HG03139 (cell line): ENCODE measurements around the gene CCDC28B.
A peak's percentile ranks its signal among the peaks of the same experiment; 100 is the strongest.
"Not testable (repeated sequence)": the region's sequence is repeated elsewhere in the genome, so short reads cannot be mapped to it uniquely, and the experiment has no call there.

ENCODE experiments used
- ATAC-seq: cut with Tn5 transposase; IDR thresholded peaks from one replicate; pipeline ENCODE4 v1.9.1; 2021; ENCODE audit not compliant: unreplicated experiment

The CCDC28B gene

DNA sequence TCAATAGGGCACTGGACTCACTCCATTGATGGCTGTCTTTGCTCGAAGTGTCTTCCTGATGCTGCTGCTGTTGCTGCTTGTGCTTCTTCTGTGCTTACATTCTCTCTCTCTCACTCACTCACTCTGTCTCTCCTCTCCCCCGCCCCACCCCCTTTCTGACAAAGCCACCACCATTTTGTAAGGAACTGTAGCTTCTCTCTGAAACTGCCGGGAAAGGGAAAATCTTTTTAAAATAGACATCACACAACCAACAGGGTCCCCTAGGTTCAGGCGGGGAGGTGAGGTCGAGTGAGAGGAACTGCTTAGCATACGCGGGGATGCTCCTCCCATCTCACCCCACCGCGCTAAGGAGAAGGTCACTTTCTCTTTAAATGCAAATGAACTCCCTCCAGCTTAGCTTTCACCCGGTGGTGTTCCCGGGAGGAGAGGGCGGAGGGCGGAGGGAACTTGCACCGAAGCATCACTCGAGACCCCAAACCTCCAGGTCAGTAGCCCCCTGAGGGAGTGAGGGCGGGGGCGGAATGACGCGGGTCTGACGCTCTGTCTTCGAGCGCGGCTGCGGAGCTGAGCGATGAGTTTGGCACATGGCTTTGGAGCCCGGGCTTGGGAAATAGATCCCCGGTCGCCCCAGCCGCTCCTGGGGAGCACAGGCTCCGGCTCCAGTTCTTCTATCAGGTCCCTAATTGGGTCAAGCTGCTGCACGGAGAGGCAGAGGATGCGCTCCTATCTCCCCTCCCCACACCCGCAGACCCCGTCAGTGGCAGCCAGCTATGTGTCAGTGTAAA lies at the start of gene CCDC28B:
Gene CCDC28B (plus strand): TSS at position 370 of the 785 bp plus-strand sequence. CDS start 1,341 bp downstream, outside the sequence.
- ATAC-seq: no peak

- ATAC-seq: no peak
These were observed 49.5 kb upstream of the CCDC28B start for GRCh38 chr1:32150847-32151246.

DNA sequence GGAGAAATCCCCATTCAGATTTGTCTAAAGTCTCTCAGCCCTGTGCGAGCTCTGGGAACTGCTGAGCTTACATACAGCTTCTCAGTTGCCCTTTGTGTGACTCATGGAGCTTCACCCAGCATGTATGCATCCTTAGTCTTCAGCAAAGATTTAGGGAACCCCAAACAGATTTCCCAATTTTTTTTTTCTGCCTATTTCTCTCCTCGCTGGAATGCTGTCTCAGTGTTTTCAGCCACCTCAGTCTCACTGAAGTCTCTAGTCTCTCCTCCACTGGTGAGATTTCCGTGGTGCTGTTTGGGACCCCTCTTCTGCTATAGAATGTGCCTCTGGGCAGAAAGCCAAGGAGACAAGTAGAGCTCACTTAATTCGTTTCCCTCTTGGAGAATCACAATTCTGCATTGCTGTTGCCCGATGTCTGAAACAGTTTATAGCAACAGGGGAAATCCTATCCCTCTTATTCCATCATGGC lies 49.0 kb upstream of the CCDC28B start:
- no peak for ATAC-seq

DNA sequence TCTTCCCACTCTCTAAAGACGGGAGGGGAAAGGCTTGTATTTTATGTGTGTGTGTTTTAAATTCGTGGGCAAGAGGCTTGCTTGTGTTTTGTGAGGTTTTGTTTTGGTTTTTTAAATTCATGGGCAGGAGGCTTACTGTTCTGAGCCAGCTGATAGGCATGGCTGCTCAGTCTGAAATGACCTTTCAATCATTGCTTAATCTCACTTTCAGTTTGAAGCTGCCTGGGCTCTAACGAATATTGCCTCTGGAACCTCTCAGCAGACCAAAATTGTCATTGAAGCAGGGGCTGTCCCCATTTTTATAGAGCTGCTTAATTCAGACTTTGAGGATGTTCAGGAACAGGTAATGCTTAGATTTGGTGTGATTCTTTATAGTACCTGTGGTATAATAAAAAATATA lies 41.2 kb upstream of the CCDC28B start:
- ATAC-seq: no peak

GRCh38 chr1:32163405-32163804 lies 37.0 kb upstream of the CCDC28B start:
- ATAC-seq: no peak

DNA sequence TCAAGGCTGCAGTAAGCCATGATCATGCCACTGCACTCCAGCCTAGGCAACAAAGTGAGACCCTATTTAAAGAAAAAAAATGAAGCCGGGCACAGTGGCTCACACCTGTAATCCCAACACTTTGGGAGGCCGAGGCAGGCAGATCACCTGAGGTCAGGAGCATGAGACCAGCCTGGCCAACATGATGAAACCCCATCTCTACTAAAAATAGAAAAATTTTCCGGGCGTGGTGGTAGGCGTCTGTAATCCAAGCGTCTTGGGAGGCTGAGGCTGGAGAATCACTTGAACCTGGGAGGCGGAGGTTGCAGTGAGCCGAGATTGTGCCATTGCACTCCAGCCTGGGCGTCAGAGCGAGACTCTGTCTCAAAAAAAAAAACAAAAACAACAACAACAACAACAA lies 34.8 kb upstream of the CCDC28B start:
- not testable (repeated sequence) for ATAC-seq

DNA sequence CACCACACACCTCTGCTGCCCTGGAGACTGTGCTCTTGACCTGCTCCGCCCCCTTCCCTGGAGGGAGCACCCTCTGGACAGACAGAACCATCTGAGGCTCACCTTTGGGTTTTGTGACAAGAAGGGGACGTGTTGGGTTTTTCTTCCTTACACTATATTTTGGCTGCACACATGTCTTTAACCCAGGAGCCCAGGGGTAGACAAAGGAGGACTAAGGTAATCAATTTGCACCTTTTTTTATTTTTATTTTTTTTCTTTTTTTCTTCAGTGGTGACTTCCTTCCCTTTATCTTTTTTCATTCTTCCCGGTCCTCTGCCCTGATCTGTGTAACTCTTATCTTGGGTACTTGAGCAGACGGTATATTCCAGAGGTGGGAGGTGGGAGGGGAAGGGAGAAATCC lies 29.4 kb upstream of the CCDC28B start:
- ATAC-seq: no peak

GRCh38 chr1:32172621-32173245 lies 27.7 kb upstream of the CCDC28B start:
- no peak for ATAC-seq

DNA sequence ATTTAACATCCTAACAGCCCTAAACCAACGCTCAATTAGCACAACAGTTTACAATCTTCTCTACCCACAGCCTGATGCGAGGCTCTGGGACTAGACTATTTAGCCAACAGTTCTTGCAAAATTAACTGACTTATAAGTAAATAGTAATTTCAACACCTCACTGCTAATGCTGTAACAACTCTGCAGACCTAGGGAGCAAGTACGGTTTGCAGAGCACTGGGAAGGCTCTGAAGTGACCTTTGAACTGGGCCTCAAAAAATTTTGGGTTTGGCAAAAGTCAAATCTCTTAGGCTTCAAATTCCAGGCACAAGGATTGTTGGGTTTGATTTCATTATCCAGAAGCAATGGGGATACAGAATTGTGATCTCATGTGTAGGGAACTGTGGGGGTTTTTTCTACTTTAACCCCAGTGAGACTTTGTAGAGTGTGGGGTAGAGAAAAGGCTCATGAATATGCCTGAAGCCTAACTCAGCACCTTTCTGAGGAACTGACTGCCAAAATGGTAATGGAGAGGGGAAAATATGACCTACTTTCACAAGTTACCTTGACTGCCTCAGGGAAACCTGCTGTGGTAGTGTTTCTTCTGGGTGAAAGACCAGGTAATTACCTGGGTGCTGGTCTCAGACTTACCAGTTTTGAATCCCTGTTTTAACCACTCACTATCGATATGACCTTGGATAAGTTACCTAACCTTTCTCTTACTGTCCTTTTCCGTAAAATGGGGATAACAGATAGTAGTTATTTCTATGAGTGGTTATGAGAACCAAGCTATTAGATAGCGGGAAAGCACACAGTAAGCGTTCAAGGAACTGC lies 21.8 kb upstream of the CCDC28B start:
- ATAC-seq: no peak

- no peak for ATAC-seq
These were observed 21.3 kb upstream of the CCDC28B start for GRCh38 chr1:32179193-32179442.

DNA sequence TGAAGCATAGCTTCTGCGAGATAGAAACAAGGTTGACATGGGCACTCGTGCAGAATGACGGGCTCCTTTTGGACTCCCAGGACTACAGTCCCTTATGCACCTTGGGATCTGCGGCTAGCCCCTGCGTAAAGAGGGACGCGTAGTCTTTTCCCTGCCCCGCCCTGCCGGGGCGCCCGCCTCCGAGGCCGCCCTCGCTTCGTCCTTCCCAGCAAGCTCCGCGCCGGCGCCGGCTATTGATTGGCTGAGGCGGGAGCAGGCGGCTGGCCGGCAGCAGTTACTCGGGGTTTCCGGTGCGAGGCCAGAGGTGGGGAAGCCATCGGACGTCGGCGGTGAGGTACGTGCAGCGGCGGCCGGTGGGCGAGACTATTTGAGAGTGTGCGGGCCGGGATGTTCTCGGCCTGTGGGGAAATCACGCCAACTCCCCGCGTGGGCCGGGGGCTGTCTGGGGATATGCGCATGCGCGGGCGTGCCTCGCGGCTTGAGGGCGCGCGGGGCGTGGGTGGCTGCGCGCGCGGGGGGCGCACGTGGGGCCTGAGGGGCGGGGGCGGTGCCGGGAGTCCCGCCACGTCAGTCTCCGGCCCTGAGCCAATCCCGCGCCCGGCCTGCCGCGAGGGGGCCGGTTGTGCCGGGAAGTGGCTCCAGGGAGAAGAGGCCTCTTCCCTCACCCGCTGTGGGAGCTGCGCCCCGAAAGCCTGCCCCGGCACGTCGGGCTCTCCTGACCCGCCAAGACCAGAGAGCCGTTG lies 20.8 kb upstream of the CCDC28B start, which contains the start of gene TXLNA:
Gene TXLNA (plus strand): TSS at position 233 of the 743 bp plus-strand sequence. CDS start 671 bp downstream, outside the sequence.
- peak; percentile 85 for ATAC-seq

DNA sequence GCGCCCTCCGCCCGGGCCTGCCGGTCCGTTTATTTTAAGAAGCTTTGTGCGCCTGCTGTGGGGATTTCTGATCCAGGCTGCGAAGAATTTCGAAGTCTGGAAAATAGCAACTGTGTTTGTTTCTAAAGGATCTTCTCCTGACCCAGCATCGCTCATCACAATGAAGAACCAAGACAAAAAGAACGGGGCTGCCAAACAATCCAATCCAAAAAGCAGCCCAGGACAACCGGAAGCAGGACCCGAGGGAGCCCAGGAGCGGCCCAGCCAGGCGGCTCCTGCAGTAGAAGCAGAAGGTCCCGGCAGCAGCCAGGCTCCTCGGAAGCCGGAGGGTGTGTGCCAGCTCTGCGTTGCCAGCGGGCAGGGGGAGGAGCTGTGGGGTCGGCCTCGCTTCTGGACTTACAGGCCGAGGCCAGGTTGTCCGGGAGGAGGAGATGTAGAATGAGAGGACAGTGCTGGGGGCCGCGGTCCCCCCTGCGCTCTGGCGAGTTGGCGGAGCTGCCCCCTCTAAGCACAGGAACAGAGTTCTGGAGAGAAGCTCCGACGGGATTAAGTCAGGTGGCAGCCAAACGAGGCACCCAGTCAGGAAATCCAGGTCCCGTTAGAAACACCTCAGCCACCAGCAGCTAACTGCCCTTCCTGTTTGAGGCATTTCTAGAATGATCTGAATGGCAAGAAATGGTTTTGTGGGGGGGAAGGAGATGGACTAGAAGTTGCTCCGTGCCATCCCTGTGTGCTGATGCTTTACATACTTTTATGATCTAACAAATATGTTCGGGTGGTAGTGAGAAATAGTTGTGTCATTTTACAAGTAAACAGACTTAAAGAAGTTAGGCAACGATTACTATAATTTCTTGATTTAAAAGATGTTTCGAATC lies 20.0 kb upstream of the CCDC28B start:
- no peak for ATAC-seq

GRCh38 chr1:32181065-32181464 lies 19.3 kb upstream of the CCDC28B start:
- no peak for ATAC-seq

DNA sequence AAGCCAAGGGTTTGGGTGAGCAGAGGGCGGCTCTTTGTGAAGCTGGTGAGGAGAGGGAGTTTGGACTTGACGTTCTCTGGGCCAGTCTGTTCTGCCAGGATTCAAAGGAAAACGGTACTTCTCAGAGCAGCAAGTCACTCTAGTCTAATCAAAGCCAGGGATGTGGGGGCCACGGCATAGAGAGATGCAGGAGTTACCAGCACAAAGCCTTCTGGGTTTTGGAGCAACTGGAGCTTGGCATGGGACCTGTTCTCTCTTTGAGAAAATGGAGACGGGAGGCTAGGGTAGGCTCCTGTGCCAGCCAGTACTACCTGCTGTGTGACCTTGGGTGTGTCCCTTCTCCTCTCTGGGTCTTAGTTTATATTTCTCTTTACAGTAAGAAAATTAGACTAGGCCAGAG lies 18.8 kb upstream of the CCDC28B start:
- ATAC-seq: no peak

GRCh38 chr1:32182060-32182459 lies 18.3 kb upstream of the CCDC28B start:
- ATAC-seq: no peak

DNA sequence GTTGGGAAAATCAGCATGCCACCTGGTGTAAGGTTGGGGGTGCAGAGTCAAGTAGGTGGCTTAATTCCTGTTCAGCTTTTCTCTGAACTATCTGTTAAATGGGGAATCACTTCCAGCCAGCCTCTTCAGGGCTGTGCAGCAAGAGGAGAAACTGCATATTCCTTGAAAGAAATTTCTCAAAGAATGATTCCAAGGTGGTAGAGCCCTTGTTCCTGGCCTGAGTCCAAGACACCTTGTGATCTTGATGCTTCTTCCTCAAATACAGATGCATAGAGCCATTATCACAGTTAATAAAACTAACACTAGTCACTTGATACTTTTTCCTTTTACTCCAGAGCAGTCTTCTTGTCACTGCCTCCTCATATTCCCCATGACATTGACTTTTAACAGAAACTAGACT lies 15.7 kb upstream of the CCDC28B start:
- ATAC-seq: no peak

DNA sequence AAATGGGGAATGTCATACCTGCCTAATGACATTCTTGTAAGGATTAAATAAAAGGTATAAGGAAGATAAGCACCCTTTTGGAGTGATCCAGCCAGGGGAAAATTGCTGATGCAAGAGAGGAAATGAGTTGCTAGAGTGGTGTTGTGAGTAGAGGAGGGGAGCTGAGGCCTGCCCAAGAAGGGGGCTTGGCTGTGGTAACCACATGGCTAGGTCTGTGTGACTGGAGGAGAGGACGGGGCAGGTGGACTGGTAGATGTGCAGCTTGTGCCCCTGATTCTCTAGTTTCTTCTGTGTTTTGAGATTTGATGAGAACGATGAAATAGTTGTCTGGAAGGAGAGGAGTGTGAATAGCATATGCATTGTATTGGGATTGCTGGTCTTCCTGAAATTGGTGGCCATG lies 14.3 kb upstream of the CCDC28B start:
- no peak for ATAC-seq

DNA sequence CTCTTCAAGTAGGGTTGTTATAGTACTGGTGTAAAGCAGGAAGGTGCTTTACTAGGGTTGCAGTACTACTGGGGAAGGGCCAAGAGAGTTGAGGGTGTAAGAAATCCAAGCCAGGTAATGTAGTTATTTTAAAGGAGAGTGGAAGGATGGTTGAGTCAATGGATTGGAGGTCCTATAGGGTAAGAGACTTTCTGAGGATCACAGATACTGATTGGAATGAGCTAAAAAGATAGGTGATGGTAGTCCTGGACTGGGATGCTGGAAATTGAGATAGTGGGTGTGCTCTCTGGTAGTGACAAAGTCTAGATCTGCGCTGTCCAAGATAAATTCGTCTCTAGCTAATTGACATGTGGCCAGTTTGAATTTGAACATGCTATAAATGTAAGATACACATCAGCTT lies 13.9 kb upstream of the CCDC28B start:
- no peak for ATAC-seq

DNA sequence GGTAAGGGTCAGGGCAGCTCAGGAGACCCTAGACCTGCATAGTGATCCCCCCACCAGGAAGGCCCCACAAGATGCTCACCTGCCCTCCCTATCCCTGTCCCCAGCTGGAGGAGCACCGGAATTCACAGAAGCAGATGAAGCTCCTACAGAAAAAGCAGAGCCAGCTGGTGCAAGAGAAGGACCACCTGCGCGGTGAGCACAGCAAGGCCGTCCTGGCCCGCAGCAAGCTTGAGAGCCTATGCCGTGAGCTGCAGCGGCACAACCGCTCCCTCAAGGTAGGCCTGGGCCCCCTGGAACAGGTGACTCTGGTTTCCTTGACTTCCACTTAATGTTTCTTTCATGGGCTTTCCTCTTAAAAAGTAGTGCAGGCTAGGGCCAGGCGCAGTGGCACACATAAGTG lies 12.5 kb upstream of the CCDC28B start:
- ATAC-seq: no peak
